Ishikawa (cell line): ENCODE results near the gene ATP1B1.

Experiments used
- CEBPB ChIP-seq: IDR thresholded peaks from 2 replicates; pipeline ENCODE4 v1.6.1; 2012
- CREB1 ChIP-seq: IDR thresholded peaks from 2 replicates; pipeline ENCODE4 v1.6.1; 2012; ENCODE audit warnings: low read depth
- EGR1 ChIP-seq: IDR thresholded peaks from 2 replicates; pipeline ENCODE4 v1.6.1; 2012
- EP300 ChIP-seq: IDR thresholded peaks from 2 replicates; pipeline ENCODE4 v1.6.1; 2012; ENCODE audit warnings: borderline replicate concordance
- FOXM1 ChIP-seq: IDR thresholded peaks from 2 replicates; pipeline ENCODE4 v1.6.1; 2012; ENCODE audit warnings: low read depth, borderline replicate concordance
- MAX ChIP-seq: IDR thresholded peaks from 2 replicates; pipeline ENCODE4 v1.6.1; 2012
- NFIC ChIP-seq: IDR thresholded peaks from 2 replicates; pipeline ENCODE4 v1.6.1; 2012
- RAD21 ChIP-seq: IDR thresholded peaks from 2 replicates; pipeline ENCODE4 v1.6.1; 2012; ENCODE audit warnings: low read depth
- REST ChIP-seq: IDR thresholded peaks from 2 replicates; pipeline ENCODE4 v1.6.1; 2012; ENCODE audit warnings: low read depth, mild to moderate bottlenecking
- TAF1 ChIP-seq: IDR thresholded peaks from 2 replicates; pipeline ENCODE4 v1.6.1; 2012; ENCODE audit warnings: low read depth, mild to moderate bottlenecking
- TCF12 ChIP-seq: IDR thresholded peaks from 2 replicates; pipeline ENCODE4 v1.6.1; 2012; ENCODE audit warnings: low read depth
- TEAD4 ChIP-seq: IDR thresholded peaks from 2 replicates; pipeline ENCODE4 v1.6.1; 2012
- USF1 ChIP-seq: IDR thresholded peaks from 2 replicates; pipeline ENCODE4 v1.6.1; 2012
- YY1 ChIP-seq: IDR thresholded peaks from 2 replicates; pipeline ENCODE4 v1.6.1; 2012; ENCODE audit warnings: low read depth
- ZBTB7A ChIP-seq: IDR thresholded peaks from 2 replicates; pipeline ENCODE4 v1.6.1; 2012; ENCODE audit warnings: low read depth

Gene ATP1B1

GRCh38 chr1:169121146-169121923 is 14.8 kb downstream of the ATP1B1 start:
- TF ChIP-seq NFIC = no peak
- no peak for TF ChIP-seq EGR1
- no peak for TF ChIP-seq YY1
- no peak for TF ChIP-seq EP300
- no peak for TF ChIP-seq CREB1
- TF ChIP-seq TCF12 = no peak
- no peak for TF ChIP-seq USF1
- TF ChIP-seq TAF1 = no peak
- no peak for TF ChIP-seq TEAD4
- TF ChIP-seq CEBPB = no peak
- TF ChIP-seq ZBTB7A = no peak
- TF ChIP-seq REST = no peak
- no peak for TF ChIP-seq MAX
- no peak for TF ChIP-seq RAD21

- TF ChIP-seq TEAD4 (no peak), NFIC (no peak), TCF12 (no peak), REST (no peak), USF1 (no peak), ZBTB7A (no peak), EGR1 (no peak), YY1 (no peak), EP300 (no peak)
Observed at GRCh38 chr1:169122976-169123375, 16.5 kb downstream of the ATP1B1 start.

- TF ChIP-seq FOXM1 (no peak), CEBPB (no peak), ZBTB7A (no peak), RAD21 (no peak), TCF12 (no peak), TAF1 (no peak), REST (no peak), USF1 (no peak), EP300 (no peak), YY1 (peak; percentile 61; the same call in 1 of the 2 replicates), NFIC (no peak), EGR1 (no peak), MAX (peak; percentile 24; the same call in 1 of the 2 replicates), CREB1 (no peak), TEAD4 (peak; percentile 35; the same call in 1 of the 2 replicates)
Observed at GRCh38 chr1:169124459-169124858, 18.0 kb downstream of the ATP1B1 start.

- TF ChIP-seq EP300 (no peak), ZBTB7A (no peak), RAD21 (no peak), YY1 (no peak), MAX (no peak), REST (no peak), FOXM1 (no peak), CREB1 (no peak), TEAD4 (no peak), TCF12 (no peak), TAF1 (no peak), EGR1 (no peak), CEBPB (no peak), USF1 (no peak), NFIC (no peak)
Observed at GRCh38 chr1:169126335-169126734, 19.8 kb downstream of the ATP1B1 start.
